Right lobe of liver (tissue), 6 donors: ENCODE results near the gene DKK1. TPM values are rescaled to one million over a fixed set of nuclear protein-coding genes. Genes with fewer than 3 reads are reported as not detected.

Source experiments
- ATAC-seq, 4 donors: fragments of 200-7000 bp; cut with Tn5 transposase; one replicate each; pipeline ENCODE4 v1.9.1; 2020; ENCODE audit warnings: mild to moderate bottlenecking in 4 of 4, moderate library complexity in 4 of 4
- DNase-seq, 3 donors: peaks; one replicate each; pipeline ENCODE4 v3.0.0-alpha.2; 2020
- H3K27ac ChIP-seq, 3 donors: fragments of 200-600 bp; one replicate each; pipeline ENCODE4 v1.8.0; 2022
- H3K27me3 ChIP-seq, 2 donors: fragments of 200-600 bp; one replicate each; pipeline ENCODE4 v1.8.0; 2022
- H3K36me3 ChIP-seq, 4 donors: fragments of 200-600 bp; sonication (generic) in 1 of 4; one replicate each; pipeline versions ENCODE4 v1.5.1 to v1.8.0; 2017 to 2022; ENCODE audit warnings: control low read depth in 1 of 4
- H3K4me1 ChIP-seq, 4 donors: fragments of 200-600 bp; sonication (generic) in 1 of 4; one replicate each; pipeline versions ENCODE4 v1.5.1 to v1.8.0; 2017 to 2022; ENCODE audit warnings: control low read depth in 1 of 4
- H3K4me3 ChIP-seq, 3 donors: fragments of 200-600 bp; one replicate each; pipeline ENCODE4 v1.8.0; 2022
- H3K9me3 ChIP-seq, 4 donors: fragments of 200-600 bp; sonication (generic) in 1 of 4; one replicate each; pipeline versions ENCODE4 v1.5.1 to v1.8.0; 2017 to 2022; ENCODE audit warnings: control low read depth in 1 of 4
- CTCF ChIP-seq, 4 donors: fragments of 200-600 bp in 3 of 4; fragments of 450-650 bp in 1 of 4; IDR thresholded peaks; one replicate each; pipeline versions ENCODE4 v1.5.1 to v1.8.0; 2016 to 2022; ENCODE audit warnings: antibody characterized with exemption in 4 of 4, mild to moderate bottlenecking in 2 of 4
- POLR2A ChIP-seq: fragments of 450-650 bp; IDR thresholded peaks from one replicate; pipeline ENCODE4 v1.6.1; 2017; ENCODE audit warnings: antibody characterized with exemption, mild to moderate bottlenecking
- WGBS: methylation state at CpG from one replicate; pipeline ENCODE4 v1.1.6; 2018; ENCODE audit warnings: low coverage, low lambda C conversion rate; ENCODE audit not compliant: insufficient coverage; ENCODE audit errors: missing lambda C conversion rate; 5-methylcytosine and 5-hydroxymethylcytosine counted together
- intact Hi-C, 2 donors: fragments of 100-400 bp; cut with DNase I; formaldehyde crosslinking; loops; one replicate each; pipeline versions ENCODE4 v1.11.2 to v1.14.1; 2022
- total RNA-seq, 6 experiments: library from RNA; depleted of rRNA in 2 of 6; stranded (reverse); fragments of >200 nt in 2 of 6; fragmentation: NEBNext Ultra II Directional in 3 of 6; extraction: Animal tissue kit (Norgen Biotek cat#: 25700) in 3 of 6; gene quantifications; one replicate each; pipeline versions ENCODE4 v1.1.0 to v1.2.4, GENCODE V29; 2016 to 2023
- donor health status: DM: no; HTN: yes; CAD: no.
- donor health status: DM: no; HTN: no; CAD: no.
- donor health status: DM: no; HTN: no; CAD: no.
- donor health status: DM: no; HTN: yes; CAD: no.
- donor health status: DM: no; HTN: yes; CAD: no.

Gene DKK1
- total RNA-seq, 6 experiments from 2014 or later: not detected

DNA sequence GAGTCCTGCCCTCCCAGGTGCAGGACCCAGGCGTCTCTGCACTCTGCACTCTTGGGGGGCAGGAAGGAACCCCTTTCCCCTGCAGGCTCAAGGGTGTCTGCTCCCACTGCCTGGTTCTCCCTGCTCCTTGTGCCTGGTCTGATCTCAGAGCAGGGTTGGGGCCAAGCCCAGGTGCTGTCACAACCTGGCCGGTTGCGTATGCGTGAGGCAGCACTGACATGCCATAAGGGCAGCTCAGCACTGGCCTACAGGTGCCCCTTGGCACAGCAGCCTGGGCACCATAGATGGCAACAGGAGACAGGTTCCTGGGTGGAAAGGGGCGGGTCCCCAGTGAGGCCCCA, 33.2 kb downstream of the DKK1 start:
- ATAC-seq: peak in 1 of 4 donors; percentile 29
- intact Hi-C loops: no loop called here
- TF ChIP-seq CTCF (IDR thresholded peaks at IDR 0.05): no peak
- no peak for TF ChIP-seq POLR2A
- Histone ChIP-seq H3K4me1 (no peaks in the 10 kb centered on the region), H3K9me3 (no peaks in the 10 kb centered on the region), H3K36me3 (no peaks in the 10 kb centered on the region), H3K27ac (no peak overlapping the region), H3K4me3 (no peak overlapping the region), H3K27me3 (no peaks in the 10 kb centered on the region)
- no peak for DNase-seq
- no CpG with 5 or more reads among the region's 5 CpGs for WGBS

DNA sequence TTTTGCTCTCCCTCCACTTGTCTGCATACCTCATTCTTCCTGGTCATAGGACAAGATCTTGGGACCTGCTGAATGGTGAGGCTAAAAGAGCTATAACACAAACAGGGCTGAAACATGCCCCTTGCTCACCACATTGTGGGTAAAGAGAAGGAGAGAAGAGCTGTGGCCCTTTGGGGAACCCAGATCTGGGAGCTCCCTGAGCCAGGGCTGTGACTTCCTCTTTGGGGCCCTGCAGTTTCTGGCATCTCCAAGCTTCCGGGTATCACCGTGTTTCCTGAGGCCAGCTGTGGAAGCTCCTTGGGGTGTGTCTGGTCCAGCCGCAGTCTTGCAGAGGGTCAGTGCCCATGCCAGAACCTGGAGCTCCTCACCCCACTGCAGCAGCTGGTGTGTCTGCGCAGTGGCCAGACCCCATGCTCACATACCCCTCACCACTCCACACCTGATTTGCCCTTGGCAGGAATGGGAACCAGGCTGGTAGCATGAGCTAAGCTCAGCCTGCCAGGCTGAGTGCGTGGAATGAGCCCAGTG, 34.0 kb downstream of the DKK1 start:
- Histone ChIP-seq H3K27me3 (no peaks in the 10 kb centered on the region), H3K36me3 (no peaks in the 10 kb centered on the region), H3K4me1 (no peaks in the 10 kb centered on the region), H3K4me3 (no peak overlapping the region), H3K27ac (no peak overlapping the region), H3K9me3 (no peaks in the 10 kb centered on the region)
- DNase-seq (no peak), ATAC-seq (no peak)
- intact Hi-C loops: no loop called here
- no peak for TF ChIP-seq POLR2A
- no peak for TF ChIP-seq CTCF (IDR thresholded peaks at IDR 0.05)
- WGBS: 71% methylated on average over 1 of the region's 5 CpGs

DNA sequence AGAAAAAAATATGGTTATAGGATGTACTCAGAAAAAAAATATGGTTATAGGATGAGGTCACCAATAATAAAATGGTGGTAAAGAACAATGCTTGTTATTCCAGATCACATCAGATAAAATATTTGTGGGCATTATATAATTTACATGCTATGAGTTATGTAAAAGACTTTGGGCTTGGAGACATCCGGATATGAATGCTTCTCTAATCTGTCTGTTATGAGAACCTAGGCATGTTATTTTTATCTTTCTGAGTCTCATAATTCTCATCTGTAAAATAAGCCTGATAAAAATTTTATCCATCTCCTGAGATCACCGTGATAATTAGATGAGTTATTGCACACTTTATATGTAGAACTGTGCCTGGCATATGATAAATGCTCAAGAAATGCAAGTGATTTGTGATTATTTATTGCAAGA, 37.8 kb downstream of the DKK1 start:
- ATAC-seq (no peak), DNase-seq (no peak)
- TF ChIP-seq CTCF (IDR thresholded peaks at IDR 0.05) (no peak), POLR2A (no peak)
- Histone ChIP-seq H3K4me3 (no peak overlapping the region), H3K27me3 (no peaks in the 10 kb centered on the region), H3K36me3 (no peaks in the 10 kb centered on the region), H3K4me1 (no peaks in the 10 kb centered on the region), H3K27ac (no peak overlapping the region), H3K9me3 (no peaks in the 10 kb centered on the region)
- intact Hi-C loops: no loop called here
- 60% methylated on average over 2 of the region's 2 CpGs for WGBS

DNA sequence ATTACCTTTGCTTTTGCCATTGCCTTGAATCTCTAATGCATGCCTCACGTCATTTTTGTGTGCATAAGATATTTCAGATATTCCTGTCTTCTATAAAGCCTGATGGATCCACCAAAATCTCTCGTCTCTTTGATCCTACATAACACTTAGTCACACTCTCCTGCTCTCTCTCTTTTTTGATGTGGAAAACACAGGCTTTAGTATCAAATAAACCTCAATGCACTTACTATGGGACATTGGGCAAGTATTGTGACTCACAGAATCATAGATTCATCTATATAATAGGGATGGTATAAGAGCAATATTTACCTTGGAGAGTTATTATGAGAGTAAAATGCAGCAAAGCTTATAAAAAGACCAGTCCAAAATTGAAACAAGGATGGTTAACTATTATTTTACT, 39.1 kb downstream of the DKK1 start:
- H3K4me3 ChIP-seq: no peak overlapping the region
- no peak for ATAC-seq
- TF ChIP-seq CTCF (IDR thresholded peaks at IDR 0.05): no peak

DNA sequence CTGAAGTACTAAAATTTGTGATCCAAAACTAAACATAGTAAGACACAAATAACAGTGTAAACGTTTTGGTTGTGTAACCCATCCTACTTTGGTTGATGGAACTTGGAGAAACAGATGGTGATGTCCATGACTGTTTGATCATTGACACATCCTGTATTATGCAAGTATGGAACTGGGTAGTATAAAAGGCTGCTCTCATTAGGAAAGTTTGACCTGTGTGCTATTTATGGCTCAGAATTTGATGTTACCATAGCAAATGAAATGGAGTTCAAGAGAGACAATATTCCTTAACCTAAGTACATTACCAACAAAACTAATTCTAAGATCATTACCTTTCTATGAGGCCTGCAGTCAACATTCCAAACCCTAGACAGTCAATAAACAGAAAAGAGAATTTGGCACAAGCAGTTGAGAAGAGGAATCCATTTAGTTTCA, 39.9 kb downstream of the DKK1 start:
- intact Hi-C loops: no loop called here
- Histone ChIP-seq H3K4me1 (no peaks in the 10 kb centered on the region), H3K36me3 (no peaks in the 10 kb centered on the region), H3K4me3 (no peak overlapping the region), H3K27me3 (no peaks in the 10 kb centered on the region), H3K27ac (no peak overlapping the region), H3K9me3 (no peaks in the 10 kb centered on the region)
- DNase-seq (no peak), ATAC-seq (peak in 1 of 4 donors; percentile 88)
- 0% methylated on average over 1 of the region's 1 CpG for WGBS
- TF ChIP-seq POLR2A (no peak), CTCF (IDR thresholded peaks at IDR 0.05) (no peak)

More for the DNA sequence above, 39.1 kb downstream of the DKK1 start:
- Histone ChIP-seq H3K4me1 (no peaks in the 10 kb centered on the region), H3K27me3 (no peaks in the 10 kb centered on the region), H3K9me3 (no peaks in the 10 kb centered on the region), H3K27ac (no peak overlapping the region), H3K36me3 (no peaks in the 10 kb centered on the region)
- no peak for DNase-seq
- intact Hi-C loops: no loop called here
- WGBS: 54% methylated on average over 2 of the region's 2 CpGs
